Nephron progenitor cell (in vitro differentiated cells): ENCODE results near the gene FAM13A.
"Not testable (repeated sequence)": the region's sequence is repeated elsewhere in the genome, so short reads cannot be mapped to it uniquely, and the experiment has no call there.

Source experiments
- DNase-seq: peaks from one replicate; pipeline ENCODE4 v3.0.0; 2021
- H3K27ac Mint-ChIP-seq: 2 replicates; pipeline ENCODE4 v1.8.0; 2021; ENCODE audit warnings: mild to moderate bottlenecking, moderate library complexity, mixed read lengths
- H3K27me3 Mint-ChIP-seq: 2 replicates; pipeline ENCODE4 v1.8.0; 2021; ENCODE audit warnings: mild to moderate bottlenecking, low read depth, mixed read lengths; ENCODE audit not compliant: poor library complexity
- H3K36me3 Mint-ChIP-seq: 2 replicates; pipeline ENCODE4 v1.8.0; 2021; ENCODE audit warnings: low read depth, mixed read lengths
- H3K4me1 Mint-ChIP-seq: 2 replicates; pipeline ENCODE4 v1.8.0; 2021; ENCODE audit warnings: mixed read lengths
- H3K4me3 Mint-ChIP-seq: 2 replicates; pipeline ENCODE4 v1.8.0; 2021; ENCODE audit warnings: mild to moderate bottlenecking, moderate library complexity, mixed read lengths
- H3K9me3 Mint-ChIP-seq: 2 replicates; pipeline ENCODE4 v1.8.0; 2021; ENCODE audit warnings: mild to moderate bottlenecking, moderate library complexity, mixed read lengths
- TF ChIP-seq, protein P1 (sequence below): fragments of 200-600 bp; sonication (generic); IDR thresholded peaks from 2 replicates; pipeline ENCODE4 v1.5.0; 2021; ENCODE audit warnings: antibody characterized with exemption

The FAM13A gene

DNA sequence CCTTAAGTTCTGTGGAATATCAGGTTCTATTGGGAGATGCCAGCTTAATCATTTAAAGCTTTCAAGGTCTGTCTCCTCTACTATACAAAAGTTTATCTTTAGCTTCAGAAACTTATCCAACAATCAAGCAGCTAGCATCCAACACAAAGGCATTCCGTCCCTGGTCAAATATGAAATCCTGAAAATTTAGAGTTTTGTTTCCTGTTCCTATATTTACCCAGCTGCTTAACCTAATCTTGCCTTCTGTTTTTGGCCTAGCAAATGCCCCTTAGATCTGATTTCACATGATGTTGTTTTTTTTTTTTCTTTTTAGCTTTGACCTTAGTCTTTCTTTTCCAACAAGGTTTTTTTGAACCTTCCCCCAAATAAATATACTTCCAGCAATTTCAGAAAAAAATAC is 33.8 kb downstream of the FAM13A start:
- TF ChIP-seq, protein P1, sequence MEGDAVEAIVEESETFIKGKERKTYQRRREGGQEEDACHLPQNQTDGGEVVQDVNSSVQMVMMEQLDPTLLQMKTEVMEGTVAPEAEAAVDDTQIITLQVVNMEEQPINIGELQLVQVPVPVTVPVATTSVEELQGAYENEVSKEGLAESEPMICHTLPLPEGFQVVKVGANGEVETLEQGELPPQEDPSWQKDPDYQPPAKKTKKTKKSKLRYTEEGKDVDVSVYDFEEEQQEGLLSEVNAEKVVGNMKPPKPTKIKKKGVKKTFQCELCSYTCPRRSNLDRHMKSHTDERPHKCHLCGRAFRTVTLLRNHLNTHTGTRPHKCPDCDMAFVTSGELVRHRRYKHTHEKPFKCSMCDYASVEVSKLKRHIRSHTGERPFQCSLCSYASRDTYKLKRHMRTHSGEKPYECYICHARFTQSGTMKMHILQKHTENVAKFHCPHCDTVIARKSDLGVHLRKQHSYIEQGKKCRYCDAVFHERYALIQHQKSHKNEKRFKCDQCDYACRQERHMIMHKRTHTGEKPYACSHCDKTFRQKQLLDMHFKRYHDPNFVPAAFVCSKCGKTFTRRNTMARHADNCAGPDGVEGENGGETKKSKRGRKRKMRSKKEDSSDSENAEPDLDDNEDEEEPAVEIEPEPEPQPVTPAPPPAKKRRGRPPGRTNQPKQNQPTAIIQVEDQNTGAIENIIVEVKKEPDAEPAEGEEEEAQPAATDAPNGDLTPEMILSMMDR, result no peak
- no peak overlapping the region for H3K4me3 Mint-ChIP-seq
- H3K27ac Mint-ChIP-seq, result peak overlapping the region; percentile 27
- H3K9me3 Mint-ChIP-seq, result no peaks in the 10 kb centered on the region
- peaks cover 33% of the 10 kb centered on the region for H3K4me1 Mint-ChIP-seq
- peaks cover under 1% of the 10 kb centered on the region for H3K27me3 Mint-ChIP-seq
- H3K36me3 Mint-ChIP-seq, result peaks cover 58% of the 10 kb centered on the region
- DNase-seq, result no peak

DNA sequence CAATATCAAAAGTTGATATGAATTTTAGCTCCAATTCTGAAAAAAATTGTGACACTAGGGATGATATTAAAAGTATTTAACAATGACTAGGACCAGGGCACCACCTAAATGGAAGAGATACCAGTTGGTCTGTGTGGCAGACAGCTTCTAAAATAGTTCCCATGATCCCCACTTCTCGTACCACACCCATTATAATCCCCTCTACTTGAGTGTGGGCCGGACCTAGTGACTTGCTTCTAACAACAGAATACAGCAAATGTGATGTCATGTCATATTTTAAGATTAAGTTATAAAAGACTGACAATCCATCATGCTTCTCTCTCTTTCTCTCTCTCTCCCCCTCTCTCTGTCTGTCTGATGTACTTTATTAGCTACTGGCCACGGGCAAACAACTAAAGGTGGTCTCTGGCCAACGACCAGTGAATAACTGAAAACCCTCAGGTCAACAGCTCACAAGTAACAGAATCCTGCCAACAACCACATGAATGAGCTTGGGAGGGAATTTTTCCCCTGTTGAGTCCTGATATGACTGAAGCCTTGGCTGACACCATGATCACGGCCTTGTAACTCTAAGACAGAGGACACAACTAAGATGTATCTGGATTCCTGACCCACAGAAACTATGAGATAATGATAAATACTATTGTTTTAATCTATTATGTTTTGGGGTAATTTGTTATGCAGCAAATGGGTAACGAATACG is 34.4 kb downstream of the FAM13A start:
- TF ChIP-seq, protein P1, result no peak
- Mint-ChIP-seq H3K36me3 (peaks cover 62% of the 10 kb centered on the region), H3K4me1 (peaks cover 33% of the 10 kb centered on the region), H3K9me3 (no peaks in the 10 kb centered on the region), H3K4me3 (no peak overlapping the region), H3K27me3 (no peaks in the 10 kb centered on the region), H3K27ac (peak overlapping the region; percentile 58)
- DNase-seq, result no peak

DNA sequence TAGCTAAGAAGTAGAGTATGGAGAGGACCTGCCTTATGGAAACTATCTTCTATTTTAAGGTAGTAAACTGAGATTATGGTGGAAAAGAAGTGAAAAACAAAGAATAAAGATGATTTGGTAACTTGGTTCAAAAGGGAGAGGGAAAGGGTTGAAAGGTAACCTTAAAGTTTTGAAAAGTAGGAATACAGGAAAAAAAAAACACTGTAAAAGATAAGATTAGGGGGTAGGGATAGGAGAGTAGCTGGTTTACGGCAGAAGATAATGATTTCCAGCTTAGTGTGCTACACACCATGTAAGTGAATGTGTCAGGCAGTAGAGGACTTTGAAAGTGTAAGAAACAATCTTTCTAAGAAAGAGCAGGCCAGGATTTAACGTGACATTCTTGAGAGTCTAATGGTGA is 35.3 kb downstream of the FAM13A start:
- no peak for DNase-seq
- Mint-ChIP-seq H3K9me3 (no peaks in the 10 kb centered on the region), H3K27me3 (no peaks in the 10 kb centered on the region), H3K27ac (peak overlapping the region; percentile 68), H3K4me3 (no peak overlapping the region), H3K4me1 (peaks cover 33% of the 10 kb centered on the region), H3K36me3 (peaks cover 61% of the 10 kb centered on the region)
- TF ChIP-seq, protein P1, result no peak

DNA sequence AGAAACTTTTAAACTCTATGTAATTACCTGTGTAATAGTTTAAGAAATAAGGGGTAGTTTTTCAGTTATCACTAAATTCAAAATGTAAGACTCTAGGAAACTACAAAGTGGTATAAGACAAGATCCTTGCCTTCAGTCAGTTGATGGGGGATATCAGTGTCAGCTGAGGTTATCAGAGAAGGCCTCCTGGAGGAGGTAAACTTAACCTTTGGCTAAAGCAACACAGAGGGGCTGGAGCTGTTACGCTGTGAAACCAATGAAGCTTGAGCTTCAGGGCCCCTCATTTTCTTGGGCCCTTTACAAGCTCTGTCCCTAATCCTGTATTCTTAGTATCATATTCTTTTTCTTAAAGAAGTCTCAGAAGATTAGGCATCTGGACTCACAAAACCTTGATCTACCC is 35.9 kb downstream of the FAM13A start:
- DNase-seq, result no peak
- peaks cover 33% of the 10 kb centered on the region for H3K4me1 Mint-ChIP-seq
- no peaks in the 10 kb centered on the region for H3K27me3 Mint-ChIP-seq
- peaks cover 61% of the 10 kb centered on the region for H3K36me3 Mint-ChIP-seq
- H3K27ac Mint-ChIP-seq, result peak overlapping the region; percentile 68
- peaks cover 5% of the 10 kb centered on the region for H3K9me3 Mint-ChIP-seq
- TF ChIP-seq, protein P1, result no peak
- no peak overlapping the region for H3K4me3 Mint-ChIP-seq

DNA sequence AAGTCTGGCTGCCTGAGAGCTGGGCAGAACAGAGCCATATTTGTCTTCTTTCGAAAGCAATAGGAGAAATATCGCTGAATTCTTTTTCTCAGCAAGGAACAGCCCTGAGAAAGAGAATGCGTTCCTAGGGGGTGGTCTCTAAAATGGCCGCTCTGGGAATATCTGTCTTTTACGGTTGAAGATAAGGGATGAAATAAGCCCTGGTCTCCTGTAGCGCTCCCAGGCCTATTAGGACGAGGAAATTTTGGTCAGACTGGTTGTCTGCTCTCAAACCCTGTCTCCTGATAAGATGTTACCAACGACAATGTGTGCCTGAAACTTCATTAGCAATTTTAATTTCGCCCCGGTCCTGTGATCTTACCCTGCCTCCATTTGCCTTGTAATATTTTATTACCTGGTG is 42.1 kb downstream of the FAM13A start:
- DNase-seq, H3K27me3 Mint-ChIP-seq, H3K4me1 Mint-ChIP-seq, H3K4me3 Mint-ChIP-seq, H3K27ac Mint-ChIP-seq: not testable (repeated sequence)
- Mint-ChIP-seq H3K9me3 (peaks cover 16% of the 10 kb centered on the region), H3K36me3 (peaks cover 89% of the 10 kb centered on the region)

DNA sequence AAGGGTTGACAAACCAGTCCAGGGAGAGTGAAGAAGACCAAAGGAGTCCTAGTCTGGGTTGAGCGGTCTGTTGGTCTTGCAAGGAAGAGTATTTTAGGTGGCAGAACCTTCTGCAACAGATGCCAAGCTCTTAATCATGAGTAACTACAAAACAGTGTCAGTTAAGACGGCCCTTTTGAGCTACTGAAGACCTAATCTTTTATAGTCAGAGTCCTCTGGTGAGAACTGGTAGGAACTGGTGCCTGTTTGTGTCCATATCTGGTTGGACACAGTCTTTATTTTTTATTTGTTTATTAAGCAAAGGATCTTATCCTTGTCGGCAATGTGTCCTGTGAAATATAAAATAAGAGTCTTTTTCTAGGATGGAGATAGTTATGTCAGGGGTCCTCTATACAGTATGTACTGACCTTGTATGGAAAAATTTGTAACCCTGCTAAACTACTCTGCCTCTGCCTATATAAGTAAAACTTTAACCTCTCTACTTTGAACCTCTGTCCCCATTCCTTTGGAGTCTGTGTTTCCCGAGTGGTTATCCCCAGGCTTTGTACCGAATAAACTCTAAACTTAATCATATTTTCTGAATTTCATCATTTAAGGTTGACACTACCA is 47.1 kb downstream of the FAM13A start:
- H3K4me3 Mint-ChIP-seq, result no peak overlapping the region
- TF ChIP-seq, protein P1, result no peak
- H3K4me1 Mint-ChIP-seq, result no peaks in the 10 kb centered on the region
- no peak overlapping the region for H3K27ac Mint-ChIP-seq
- peaks cover 3% of the 10 kb centered on the region for H3K27me3 Mint-ChIP-seq
- peaks cover 92% of the 10 kb centered on the region for H3K36me3 Mint-ChIP-seq
- peaks cover 24% of the 10 kb centered on the region for H3K9me3 Mint-ChIP-seq
- DNase-seq, result no peak
